NCI-H1092 treated with DMSO at 0.1 percent for 48 hours (cell line): ENCODE data around the gene RPS6KB2.
"Not testable (repeated sequence)": the region's sequence is repeated elsewhere in the genome, so short reads cannot be mapped to it uniquely, and the experiment has no call there.

Source experiments
- DNase-seq: peaks from one replicate; lab custom pipeline; 2025; lab: John Stamatoyannopoulos, UW

RPS6KB2 gene

GRCh38 chr11:67410984-67411784 lies 17.1 kb upstream of the RPS6KB2 start:
- DNase-seq: no peak

- no peak for DNase-seq
Measured at GRCh38 chr11:67411785-67412152, 16.5 kb upstream of the RPS6KB2 start.

- no peak for DNase-seq
Measured at GRCh38 chr11:67412495-67413179, 15.7 kb upstream of the RPS6KB2 start.

- DNase-seq: no peak
Measured at GRCh38 chr11:67413266-67413849, 14.9 kb upstream of the RPS6KB2 start.

GRCh38 chr11:67415501-67416304 lies 12.6 kb upstream of the RPS6KB2 start, which contains the start of gene CARNS1:
Gene CARNS1, plus strand, starts transcription at chr11:67415678. Its CDS starts 522 bp downstream, at chr11:67416200.
- no peak for DNase-seq

GRCh38 chr11:67416416-67417335 lies 11.6 kb upstream of the RPS6KB2 start:
- DNase-seq: no peak

GRCh38 chr11:67417425-67417824 lies 10.9 kb upstream of the RPS6KB2 start:
- no peak for DNase-seq

- peak; percentile 13 for DNase-seq
Measured at GRCh38 chr11:67418476-67419281, 9.6 kb upstream of the RPS6KB2 start.

- no peak for DNase-seq
Measured at GRCh38 chr11:67419325-67420049, 8.8 kb upstream of the RPS6KB2 start.

GRCh38 chr11:67420147-67420645 lies 8.1 kb upstream of the RPS6KB2 start:
- no peak for DNase-seq

- peak; percentile 91 for DNase-seq
Measured at GRCh38 chr11:67420646-67421429, 7.5 kb upstream of the RPS6KB2 start.

GRCh38 chr11:67421430-67422031 lies 6.8 kb upstream of the RPS6KB2 start:
- DNase-seq: no peak

- DNase-seq: no peak
Measured at GRCh38 chr11:67422891-67423290, 5.4 kb upstream of the RPS6KB2 start.

- DNase-seq: no peak
Measured at GRCh38 chr11:67423466-67423865, 4.8 kb upstream of the RPS6KB2 start.

- DNase-seq: no peak
Measured at GRCh38 chr11:67423891-67424613, 4.2 kb upstream of the RPS6KB2 start.

GRCh38 chr11:67427364-67427859 lies 882 bp upstream of the RPS6KB2 start:
- DNase-seq: not testable (repeated sequence)

- DNase-seq: no peak
Measured at GRCh38 chr11:67429038-67429668, 859 bp downstream of the RPS6KB2 start.
